G401.6 (cell line): ENCODE results near the gene MAD2L1BP.

Experiments
- FAIRE-seq: peaks from 2 replicates; lab custom pipeline; 2012; peaks lifted over from hg19 to GRCh38; lab: Jason Lieb, UNC

The MAD2L1BP gene

DNA sequence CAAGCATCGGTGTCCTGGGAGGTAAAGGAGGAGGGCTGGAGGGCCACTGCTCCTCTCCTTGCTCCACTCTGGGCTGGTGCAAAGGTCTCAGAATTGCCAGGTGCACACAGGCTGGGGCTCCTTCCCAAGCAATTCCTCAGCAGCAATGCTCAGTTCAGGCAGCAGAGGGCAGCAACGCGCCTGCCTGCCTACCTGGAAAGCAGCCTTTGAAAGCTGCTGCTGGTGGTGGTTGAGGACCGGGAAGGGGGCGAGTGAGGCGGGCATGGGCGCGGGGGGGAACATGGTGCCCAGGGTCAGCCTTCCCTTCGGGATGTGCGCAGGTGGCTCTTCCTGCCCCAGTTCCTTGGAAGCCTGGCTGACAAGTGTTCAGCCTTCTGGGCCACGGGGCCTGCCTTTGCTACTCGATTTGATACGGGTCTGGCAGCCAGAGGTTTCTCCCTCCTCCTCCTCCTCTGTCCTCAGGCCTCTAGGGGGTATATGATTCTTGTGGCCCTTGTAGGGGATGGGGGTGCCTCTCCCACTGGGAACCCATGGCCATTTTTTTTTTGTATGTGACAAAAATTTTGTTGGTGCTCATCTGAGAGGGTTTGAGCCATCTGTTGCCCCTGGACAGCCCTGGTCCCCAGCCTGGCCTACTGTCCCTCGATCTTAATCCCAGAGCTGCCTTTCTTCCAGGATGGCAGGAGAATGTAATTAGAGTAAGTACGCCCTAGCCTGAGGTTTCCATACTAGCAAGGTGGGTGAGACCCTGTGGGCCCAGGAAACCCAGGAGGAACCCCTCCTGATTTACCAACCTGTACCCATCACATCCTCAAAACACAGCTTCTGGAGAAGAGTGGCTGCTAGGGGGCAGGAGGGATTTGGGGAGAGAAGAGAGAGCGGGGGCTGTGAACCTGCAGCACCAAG is 31.9 kb downstream of the MAD2L1BP start:
- FAIRE-seq = no peak

GRCh38 chr6:43668151-43669028 is 32.8 kb downstream of the MAD2L1BP start:
- no peak for FAIRE-seq

GRCh38 chr6:43669050-43669921 is 33.6 kb downstream of the MAD2L1BP start:
- no peak for FAIRE-seq

- no peak for FAIRE-seq
Observed at GRCh38 chr6:43669922-43670622, 34.4 kb downstream of the MAD2L1BP start.

- no peak for FAIRE-seq
Observed at GRCh38 chr6:43670623-43670986, 35.0 kb downstream of the MAD2L1BP start.

DNA sequence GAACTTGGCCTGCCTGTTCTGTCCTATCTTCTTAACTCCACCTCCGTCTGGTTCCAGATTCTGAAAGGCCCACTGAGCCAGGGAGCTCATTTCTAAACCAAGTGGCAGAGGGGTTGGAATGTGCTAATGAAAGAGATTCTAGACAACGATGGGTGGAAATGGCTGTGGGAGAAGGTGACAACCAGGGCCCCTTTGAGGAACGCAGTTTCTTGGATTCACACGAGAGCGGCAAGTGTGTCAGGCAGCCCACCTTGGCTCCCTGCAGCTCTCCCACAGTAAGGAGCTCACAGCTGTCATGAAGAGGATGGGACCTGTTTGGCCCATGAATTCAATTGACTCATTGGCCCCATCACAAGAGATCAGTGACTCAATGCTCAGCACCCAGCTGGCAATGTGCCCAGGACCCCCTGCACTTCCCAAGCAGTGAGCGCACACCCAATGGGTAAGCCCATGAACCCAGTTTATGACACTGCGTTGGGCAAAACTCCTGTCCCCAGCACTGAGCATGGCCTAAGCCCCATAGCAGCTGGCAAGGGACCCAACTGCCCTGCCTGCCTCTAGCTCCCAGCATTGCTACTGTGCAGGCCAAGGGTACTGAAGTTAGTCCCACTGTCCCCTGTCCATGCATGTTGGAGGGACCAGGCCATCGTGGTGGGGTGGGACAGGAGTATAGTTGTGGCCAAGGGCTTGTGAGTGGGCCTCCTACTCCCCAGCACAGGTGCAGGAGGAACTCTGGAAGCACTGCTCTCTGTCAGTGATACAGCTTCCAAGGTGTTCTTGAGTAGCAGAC is 35.6 kb downstream of the MAD2L1BP start:
- FAIRE-seq = no peak

DNA sequence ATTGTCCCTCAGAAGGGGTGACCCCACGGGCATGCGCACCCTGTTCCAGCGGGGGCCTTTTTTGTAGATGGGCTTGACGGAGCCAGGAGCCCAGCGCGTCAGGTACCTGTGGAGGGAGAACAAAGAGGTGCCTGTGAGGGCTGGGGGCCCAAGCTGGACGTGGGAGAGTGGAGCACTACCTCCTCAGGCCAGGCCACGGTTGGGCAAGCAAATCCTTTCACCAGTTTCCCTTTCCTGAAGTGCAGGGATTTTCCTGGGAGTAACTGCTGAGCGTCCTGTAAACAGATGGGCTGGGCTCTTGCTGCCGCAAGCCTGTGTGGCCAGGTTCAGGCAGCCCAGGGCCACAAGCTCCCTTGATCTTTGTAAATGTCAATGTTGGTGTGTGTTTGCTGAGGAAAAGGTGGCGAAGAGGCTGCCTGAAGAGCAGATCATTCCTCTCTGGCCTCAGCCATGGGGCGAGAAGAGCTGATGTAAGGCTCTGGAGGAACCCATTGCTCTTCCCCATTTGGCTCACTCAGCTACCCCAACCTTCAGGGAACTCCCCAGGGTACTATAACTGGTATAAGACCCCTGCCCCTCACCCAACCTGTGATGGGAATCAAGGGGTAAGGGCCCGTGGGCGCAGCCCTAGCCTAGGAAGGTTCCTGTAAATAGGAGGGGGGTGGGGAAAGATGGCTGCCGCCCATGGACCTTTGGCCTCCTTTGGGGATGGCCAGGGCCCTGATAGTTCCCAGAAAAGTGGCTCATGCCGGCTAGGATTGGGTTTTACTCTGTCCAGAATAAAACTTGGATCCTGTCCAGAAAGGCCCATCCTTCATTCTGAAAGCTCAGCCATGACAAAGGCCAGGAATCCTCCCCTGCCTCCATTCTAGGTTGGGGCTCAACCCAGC is 36.4 kb downstream of the MAD2L1BP start:
- FAIRE-seq = no peak

DNA sequence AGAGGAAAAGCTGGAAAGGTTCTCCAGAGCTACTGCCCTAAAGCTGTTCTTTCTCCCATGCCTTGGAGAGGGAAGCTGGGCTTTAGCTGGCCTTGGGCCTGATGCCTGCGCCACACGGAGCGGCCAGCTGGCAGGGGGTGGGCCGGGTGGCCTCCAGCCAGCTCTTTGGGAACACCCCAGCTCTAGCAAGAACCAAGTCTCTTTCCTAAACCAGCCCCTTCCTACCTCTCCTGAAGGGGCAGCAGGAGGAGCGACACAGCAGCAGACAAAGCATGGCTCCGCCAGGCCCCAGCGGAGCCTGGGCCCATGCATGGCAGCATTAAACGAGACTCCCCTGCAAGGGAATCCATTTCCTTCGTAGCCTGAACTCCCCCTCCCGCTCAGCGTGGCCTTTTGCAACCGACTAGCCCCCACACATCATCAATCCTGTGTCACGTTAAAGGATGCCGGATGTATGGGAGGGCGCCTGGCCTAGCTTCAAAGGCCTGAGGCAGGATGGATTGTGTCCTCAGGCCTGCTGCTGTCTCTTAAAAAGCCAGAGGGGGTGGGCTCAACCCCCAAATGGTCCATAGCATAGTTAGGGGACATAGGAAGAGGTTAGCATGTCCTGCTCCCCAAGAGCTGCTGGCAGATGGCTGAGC is 37.9 kb downstream of the MAD2L1BP start:
- no peak for FAIRE-seq

DNA sequence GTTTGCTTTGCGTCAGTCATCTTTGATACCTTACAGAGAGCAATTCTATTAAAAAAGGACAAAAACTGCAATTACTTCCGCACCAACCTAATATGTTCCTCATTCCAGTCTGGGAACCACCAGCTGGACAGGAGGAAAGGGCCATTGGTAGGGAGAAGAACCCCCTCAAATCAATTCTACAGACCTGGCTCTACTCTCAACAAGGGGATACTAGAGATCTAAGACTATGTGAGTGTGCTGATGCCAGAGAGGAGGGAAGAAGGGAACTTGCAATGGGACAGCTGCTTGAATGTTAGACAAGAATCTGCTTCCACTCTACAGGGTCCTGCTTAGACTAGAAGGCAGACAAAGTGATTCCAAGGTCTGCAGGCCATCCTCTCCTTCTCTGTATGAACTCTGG is 38.7 kb downstream of the MAD2L1BP start:
- FAIRE-seq = no peak

DNA sequence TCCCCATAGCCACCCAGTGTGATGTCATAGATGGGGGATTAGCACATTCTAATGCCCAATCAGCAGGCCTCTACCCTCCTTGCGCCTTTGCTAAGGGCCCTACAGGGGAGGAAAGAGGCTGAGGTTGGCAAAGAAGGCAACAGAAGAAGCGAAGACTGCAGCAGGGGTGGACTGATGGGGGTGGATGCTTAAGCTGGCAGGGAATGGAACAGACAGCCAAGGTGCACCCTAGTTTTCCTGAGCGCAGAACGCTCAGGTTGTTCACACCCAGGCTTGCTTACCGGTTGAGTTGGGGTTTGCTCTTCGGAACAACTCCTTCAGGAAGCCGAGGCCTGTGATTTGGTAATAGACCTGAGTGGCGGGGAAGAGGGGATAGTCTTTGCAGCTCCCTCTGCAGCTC is 39.3 kb downstream of the MAD2L1BP start:
- no peak for FAIRE-seq

- no peak for FAIRE-seq
Observed at GRCh38 chr6:43676962-43677606, 41.4 kb downstream of the MAD2L1BP start.

GRCh38 chr6:43677759-43678158 is 42.1 kb downstream of the MAD2L1BP start:
- FAIRE-seq = no peak

- no peak for FAIRE-seq
Observed at GRCh38 chr6:43678341-43678740, 42.7 kb downstream of the MAD2L1BP start.

GRCh38 chr6:43679057-43679456 is 43.4 kb downstream of the MAD2L1BP start:
- no peak for FAIRE-seq

DNA sequence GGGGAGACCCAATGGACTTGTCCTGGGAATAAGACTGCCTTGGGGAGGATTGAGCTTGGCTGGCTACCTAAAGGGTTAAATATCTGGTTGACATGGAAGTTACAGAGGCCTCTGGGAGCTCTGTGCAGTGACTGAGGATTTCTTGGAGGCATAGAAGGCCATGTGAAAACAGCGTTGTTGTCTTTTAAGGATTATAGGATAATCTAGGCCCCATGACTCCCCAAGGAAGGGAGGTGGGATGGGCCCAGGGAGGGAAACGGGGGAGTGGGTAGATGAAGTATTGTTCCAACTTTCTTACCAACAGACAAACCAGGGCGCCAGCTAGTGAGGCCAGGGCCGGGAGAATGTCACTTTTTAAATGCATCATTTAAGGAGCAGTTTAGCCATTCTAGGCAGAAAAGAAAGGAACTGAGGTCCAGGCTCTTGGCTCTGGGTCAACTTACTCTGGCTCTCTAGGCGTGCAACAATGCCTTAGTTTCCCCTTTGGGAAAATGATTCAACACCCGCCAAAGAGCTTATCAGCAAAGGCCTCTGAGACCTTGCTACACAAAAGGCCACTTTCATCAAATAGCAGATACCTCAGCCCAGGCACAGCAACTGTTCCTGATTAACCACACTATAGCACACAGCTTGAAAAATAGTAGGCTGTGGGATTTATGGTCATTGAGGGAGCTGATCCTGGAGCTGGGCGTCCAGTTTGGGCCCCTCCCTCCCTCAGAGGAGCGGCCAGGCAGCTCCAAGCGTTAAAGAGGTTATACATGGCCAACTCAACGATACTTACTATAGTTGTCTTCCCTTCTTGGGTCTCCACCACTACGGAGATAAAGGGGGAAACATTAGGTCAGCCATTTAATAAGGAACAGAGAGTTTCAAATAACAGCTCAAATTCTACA is 44.9 kb downstream of the MAD2L1BP start:
- no peak for FAIRE-seq

DNA sequence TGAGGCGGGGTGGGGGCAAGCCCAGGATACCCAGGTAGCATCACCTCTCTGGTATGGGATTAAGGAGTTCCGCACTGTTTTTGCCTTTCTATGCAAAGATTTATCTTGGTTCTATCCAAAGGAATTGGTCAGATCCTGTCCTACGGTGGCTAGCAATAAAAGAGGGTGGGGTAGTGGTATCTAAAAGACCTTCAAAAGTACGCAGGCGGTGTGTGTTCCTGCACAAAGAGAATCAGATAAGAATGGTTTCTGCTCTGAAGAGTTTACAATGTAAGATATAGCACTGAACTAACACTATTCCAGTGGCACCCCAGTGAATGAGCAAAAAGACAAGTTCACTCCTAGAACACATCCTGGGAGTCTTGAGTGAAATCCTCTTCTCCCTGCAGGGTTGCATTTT is 45.7 kb downstream of the MAD2L1BP start:
- no peak for FAIRE-seq

DNA sequence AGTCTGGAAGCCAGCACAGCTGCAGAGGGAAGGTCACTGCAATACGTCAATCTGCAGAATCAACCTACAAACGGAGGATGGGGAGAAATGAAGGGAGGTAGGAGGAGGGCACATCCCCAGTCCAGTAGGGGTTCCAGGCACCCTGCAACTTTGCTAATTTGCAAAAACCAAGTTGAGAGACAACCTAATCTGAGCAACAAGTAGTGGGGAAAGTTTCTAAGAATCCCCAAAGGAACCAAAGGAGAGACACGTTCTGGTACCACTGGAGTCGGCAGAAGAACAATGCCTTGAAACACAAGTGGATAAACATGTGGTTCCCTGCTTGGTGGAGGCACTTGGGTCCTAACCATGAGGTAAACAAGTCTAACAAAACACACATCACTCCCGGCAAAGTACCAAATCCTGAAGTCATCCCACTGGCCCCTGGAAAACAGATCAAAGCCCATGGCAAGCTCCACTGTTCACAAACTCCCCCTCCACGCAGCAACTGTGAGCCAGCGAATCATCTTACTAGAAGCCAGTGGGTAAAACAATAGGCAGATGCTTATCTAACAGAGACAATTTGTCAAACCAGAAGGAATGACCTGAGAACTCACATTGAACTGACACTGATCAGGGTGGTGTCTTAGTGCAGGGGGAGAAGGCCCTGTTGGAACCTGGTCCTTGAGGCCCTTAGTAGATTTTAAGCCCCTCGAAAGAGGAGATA is 47.2 kb downstream of the MAD2L1BP start:
- FAIRE-seq = no peak
